Loucy (cell line): ENCODE data around the gene RUFY1.
"Not testable (repeated sequence)": the region's sequence is repeated elsewhere in the genome, so short reads cannot be mapped to it uniquely, and the experiment has no call there.

Source experiments
- H2AFZ ChIP-seq: fragments of 200-600 bp; sonication (generic); 2 replicates; pipeline ENCODE4 v1.6.0; 2016; ENCODE audit warnings: antibody characterized with exemption, mild to moderate bottlenecking, low read length, moderate library complexity
- H3F3A ChIP-seq: fragments of 200-600 bp; 2 replicates; pipeline ENCODE4 v1.6.0; 2016; ENCODE audit warnings: antibody characterized with exemption, low read depth, mild to moderate bottlenecking
- H3K27me3 ChIP-seq: fragments of 200-600 bp; sonication (generic); 2 replicates; pipeline ENCODE4 v1.6.1; 2014; ENCODE audit warnings: low read length, mild to moderate bottlenecking; ENCODE audit not compliant: insufficient read depth, poor library complexity, severe bottlenecking
- H3K36me3 ChIP-seq: fragments of 200-600 bp; sonication (generic); 2 replicates; pipeline ENCODE4 v1.6.1; 2016; ENCODE audit warnings: low read length; ENCODE audit not compliant: insufficient read depth
- H3K4me1 ChIP-seq: fragments of 200-600 bp; sonication (generic); 2 replicates; pipeline ENCODE4 v1.5.1; 2014; ENCODE audit warnings: low read length, mild to moderate bottlenecking; ENCODE audit not compliant: insufficient read depth, poor library complexity, severe bottlenecking
- H3K4me2 ChIP-seq: fragments of 200-600 bp; sonication (generic); 2 replicates; pipeline ENCODE4 v1.6.0; 2014; ENCODE audit warnings: antibody characterized with exemption, low read length, low read depth, mild to moderate bottlenecking; ENCODE audit not compliant: poor library complexity, severe bottlenecking
- H3K4me3 ChIP-seq: fragments of 200-600 bp; sonication (generic); 2 replicates; pipeline ENCODE4 v1.5.1; 2014; ENCODE audit warnings: low read length, mild to moderate bottlenecking, mixed read lengths; ENCODE audit not compliant: poor library complexity, severe bottlenecking
- H3K79me2 ChIP-seq: fragments of 200-600 bp; sonication (generic); 2 replicates; pipeline ENCODE4 v1.6.1; 2014; ENCODE audit warnings: low read length; ENCODE audit not compliant: insufficient read depth
- H3K9ac ChIP-seq: fragments of 200-600 bp; sonication (generic); 2 replicates; pipeline ENCODE4 v1.6.0; 2014; ENCODE audit warnings: mild to moderate bottlenecking, low read depth, low read length, moderate library complexity; ENCODE audit not compliant: poor library complexity, severe bottlenecking
- H3K9me2 ChIP-seq: fragments of 200-600 bp; sonication (generic); replicated peaks from 2 replicates; pipeline ENCODE4 v1.6.1; 2016; ENCODE audit warnings: low read depth, low read length, mixed read lengths
- H3K9me3 ChIP-seq: fragments of 200-600 bp; sonication (generic); 2 replicates; pipeline ENCODE4 v1.6.1; 2014; ENCODE audit warnings: mild to moderate bottlenecking, antibody characterized with exemption, low read length, low read depth; ENCODE audit not compliant: insufficient read depth
- H4K20me1 ChIP-seq: fragments of 200-600 bp; sonication (generic); 2 replicates; pipeline ENCODE4 v1.6.0; 2014; ENCODE audit warnings: antibody characterized with exemption, low read length, mild to moderate bottlenecking; ENCODE audit not compliant: insufficient read depth, poor library complexity, severe bottlenecking
- CTCF ChIP-seq: fragments of 200-600 bp; sonication (generic); conservative IDR thresholded peaks from 2 replicates; pipeline ENCODE4 v1.5.1; 2014; ENCODE audit warnings: mild to moderate bottlenecking, antibody characterized with exemption, low read length
- EZH2phosphoT487 ChIP-seq: fragments of 200-600 bp; IDR thresholded peaks from 2 replicates; pipeline ENCODE4 v1.6.1; 2018; ENCODE audit warnings: antibody characterized with exemption, mild to moderate bottlenecking, moderate library complexity, borderline replicate concordance

Gene RUFY1

GRCh38 chr5:179534431-179534830 lies 15.9 kb upstream of the RUFY1 start:
- Histone ChIP-seq H3K79me2 (no peaks in the 10 kb centered on the region), H3K36me3 (no peaks in the 10 kb centered on the region), H3K4me2 (no peak overlapping the region), H3K4me1 (no peaks in the 10 kb centered on the region), H4K20me1 (no peaks in the 10 kb centered on the region), H3K9me2 (no peaks in the 10 kb centered on the region), H3K4me3 (no peak overlapping the region), H3K9ac (no peak overlapping the region), H3K27me3 (no peaks in the 10 kb centered on the region), H2AFZ (no peak overlapping the region), H3F3A (no peaks in the 10 kb centered on the region), H3K9me3 (no peaks in the 10 kb centered on the region)
- TF ChIP-seq CTCF (no peak), EZH2phosphoT487 (no peak)

GRCh38 chr5:179536676-179537075 lies 13.7 kb upstream of the RUFY1 start:
- Histone ChIP-seq H3K79me2 (no peaks in the 10 kb centered on the region), H3K9me2 (no peaks in the 10 kb centered on the region), H4K20me1 (no peaks in the 10 kb centered on the region), H3K36me3 (no peaks in the 10 kb centered on the region), H3K9me3 (no peaks in the 10 kb centered on the region), H3K27me3 (no peaks in the 10 kb centered on the region), H3K4me2 (no peak overlapping the region), H3K4me3 (no peak overlapping the region), H3K4me1 (no peaks in the 10 kb centered on the region), H3F3A (no peaks in the 10 kb centered on the region), H3K9ac (no peak overlapping the region), H2AFZ (no peak overlapping the region)
- no peak for TF ChIP-seq EZH2phosphoT487
- TF ChIP-seq CTCF: no peak

- TF ChIP-seq CTCF (no peak), EZH2phosphoT487 (no peak)
- Histone ChIP-seq H3K36me3 (no peaks in the 10 kb centered on the region), H3K4me3 (no peak overlapping the region), H3K4me2 (no peak overlapping the region), H3K9me2 (no peaks in the 10 kb centered on the region), H3K4me1 (no peaks in the 10 kb centered on the region), H3K79me2 (no peaks in the 10 kb centered on the region), H3K9ac (no peak overlapping the region), H3F3A (no peaks in the 10 kb centered on the region), H3K27me3 (no peaks in the 10 kb centered on the region), H3K9me3 (no peaks in the 10 kb centered on the region), H4K20me1 (no peaks in the 10 kb centered on the region), H2AFZ (no peak overlapping the region)
These were observed 8.2 kb upstream of the RUFY1 start for GRCh38 chr5:179542170-179542569.

DNA sequence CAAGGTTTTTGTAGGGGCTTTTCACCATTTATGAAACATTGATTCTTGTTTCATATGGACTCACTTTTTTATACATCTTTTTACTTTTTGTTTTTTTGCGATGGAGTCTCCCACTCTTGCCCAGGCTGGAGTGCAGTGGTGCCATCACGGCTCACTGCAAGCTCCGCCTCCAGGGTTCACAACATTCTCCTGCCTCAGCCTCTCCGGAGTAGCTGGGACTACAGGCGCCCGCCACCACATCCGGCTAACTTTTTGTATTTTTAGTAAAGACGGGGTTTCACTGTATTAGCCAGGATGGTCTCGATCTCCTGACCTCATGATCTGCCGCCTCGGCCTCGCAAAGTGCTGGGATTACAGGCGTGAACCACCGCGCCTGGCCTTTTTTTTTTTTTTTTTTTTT lies 7.1 kb upstream of the RUFY1 start:
- not testable (repeated sequence) for H4K20me1 ChIP-seq, H3K9me3 ChIP-seq, H3K4me2 ChIP-seq, H3F3A ChIP-seq, H3K27me3 ChIP-seq, H3K4me1 ChIP-seq, H3K4me3 ChIP-seq, H3K9me2 ChIP-seq, H3K9ac ChIP-seq, H3K79me2 ChIP-seq, H3K36me3 ChIP-seq, H2AFZ ChIP-seq
